GM21786 (cell line): ENCODE results near the gene SAXO2.
"Not testable (repeated sequence)": the region's sequence is repeated elsewhere in the genome, so short reads cannot be mapped to it uniquely, and the experiment has no call there.

Source experiments
- ATAC-seq: cut with Tn5 transposase; IDR thresholded peaks from one replicate; pipeline ENCODE4 v1.9.1; 2021; ENCODE audit not compliant: unreplicated experiment

SAXO2 gene

GRCh38 chr15:82262422-82263026 lies at the start of gene SAXO2, which contains the start of gene EFL1:
Gene SAXO2 (plus strand): TSS chr15:82262818. CDS start chr15:82262880, 62 bp downstream.
Gene EFL1 (minus strand): TSS chr15:82262734. CDS start chr15:82261778, 956 bp downstream.
- peak; percentile 96 for ATAC-seq

- not testable (repeated sequence) for ATAC-seq
Measured at GRCh38 chr15:82216092-82216491, 46.5 kb upstream of the SAXO2 start.

- ATAC-seq, result not testable (repeated sequence)
Measured at GRCh38 chr15:82221535-82221934, 41.1 kb upstream of the SAXO2 start.

- ATAC-seq, result no peak
Measured at GRCh38 chr15:82228750-82229149, 33.9 kb upstream of the SAXO2 start.

GRCh38 chr15:82231233-82231632 lies 31.4 kb upstream of the SAXO2 start:
- no peak for ATAC-seq

GRCh38 chr15:82231842-82232241 lies 30.8 kb upstream of the SAXO2 start:
- ATAC-seq, result no peak

- ATAC-seq, result not testable (repeated sequence)
Measured at GRCh38 chr15:82237944-82238534, 24.6 kb upstream of the SAXO2 start.

GRCh38 chr15:82239685-82240391 lies 22.8 kb upstream of the SAXO2 start:
- ATAC-seq, result no peak

GRCh38 chr15:82241836-82242499 lies 20.6 kb upstream of the SAXO2 start:
- not testable (repeated sequence) for ATAC-seq

- ATAC-seq, result not testable (repeated sequence)
Measured at GRCh38 chr15:82243644-82244043, 19.0 kb upstream of the SAXO2 start.

- ATAC-seq, result not testable (repeated sequence)
Measured at GRCh38 chr15:82245956-82246355, 16.7 kb upstream of the SAXO2 start.

GRCh38 chr15:82248261-82248660 lies 14.4 kb upstream of the SAXO2 start:
- ATAC-seq, result not testable (repeated sequence)

GRCh38 chr15:82261566-82262421 lies 824 bp upstream of the SAXO2 start:
- peak; percentile 14 for ATAC-seq

- ATAC-seq, result no peak
Measured at GRCh38 chr15:82263350-82263749, 732 bp downstream of the SAXO2 start.

GRCh38 chr15:82267137-82267536 lies 4.5 kb downstream of the SAXO2 start:
- not testable (repeated sequence) for ATAC-seq

GRCh38 chr15:82268454-82268853 lies 5.8 kb downstream of the SAXO2 start:
- not testable (repeated sequence) for ATAC-seq

- ATAC-seq, result no peak
Measured at GRCh38 chr15:82272154-82272553, 9.5 kb downstream of the SAXO2 start.

GRCh38 chr15:82275410-82275809 lies 12.8 kb downstream of the SAXO2 start:
- ATAC-seq, result no peak

- ATAC-seq, result not testable (repeated sequence)
Measured at GRCh38 chr15:82281276-82281675, 18.7 kb downstream of the SAXO2 start.

GRCh38 chr15:82282386-82282785 lies 19.8 kb downstream of the SAXO2 start:
- ATAC-seq, result not testable (repeated sequence)
